ENCODE results near the gene TMEM220. TPM values are rescaled to one million over a fixed set of nuclear protein-coding genes. Genes with fewer than 3 reads are reported as not detected.

Gene TMEM220
- total RNA-seq, 1 donor from 2014 or later: 0.28 TPM

- H3K27me3 Mint-ChIP-seq (ENCODE audit: insufficient read depth, low read depth): peaks cover 20% of the 10 kb centered on the region
- DNase-seq (ENCODE audit: low spot score): no peak
- no peaks in the 10 kb centered on the region for H3K79me2 ChIP-seq (ENCODE audit: low read depth)
- no peak overlapping the region for H2AFZ ChIP-seq (replicated peaks)
- no peaks in the 10 kb centered on the region for H3K36me3 Mint-ChIP-seq
- H3K27ac ChIP-seq: no peak overlapping the region
- TF ChIP-seq EZH2 (IDR thresholded peaks at IDR 0.05): no peak
- TF ChIP-seq CTCF (IDR thresholded peaks at IDR 0.05): no peak
- TF ChIP-seq EZH2phosphoT487 (IDR thresholded peaks at IDR 0.05): no peak
- no peak overlapping the region for H3K4me2 ChIP-seq
- H4K20me1 ChIP-seq (ENCODE audit: low read depth): peaks cover 12% of the 10 kb centered on the region
- H3K27ac Mint-ChIP-seq: no peak overlapping the region
- peaks cover 23% of the 10 kb centered on the region for H3K9me3 Mint-ChIP-seq
- no peak overlapping the region for H3K9ac ChIP-seq
- peaks cover 12% of the 10 kb centered on the region for H3K4me1 ChIP-seq
- H3K36me3 ChIP-seq: no peaks in the 10 kb centered on the region
- no peaks in the 10 kb centered on the region for H3K9me3 ChIP-seq (ENCODE audit: low read depth)
- H3K4me1 Mint-ChIP-seq: peaks cover 21% of the 10 kb centered on the region
- H3K4me3 ChIP-seq: no peak overlapping the region
- H3F3A ChIP-seq (ENCODE audit: low read depth): peaks cover 16% of the 10 kb centered on the region
- no peaks in the 10 kb centered on the region for H3K27me3 ChIP-seq
- no peak overlapping the region for H3K4me3 Mint-ChIP-seq
Observed at GRCh38 chr17:10777131-10777807, 47.4 kb upstream of the TMEM220 start.

GRCh38 chr17:10776381-10776780 is 46.6 kb upstream of the TMEM220 start:
- Histone ChIP-seq H3K36me3 (no peaks in the 10 kb centered on the region), H3K4me2 (no peak overlapping the region), H3K27me3 (no peaks in the 10 kb centered on the region), H3K79me2 (ENCODE audit: low read depth) (no peaks in the 10 kb centered on the region), H3K9me3 (ENCODE audit: low read depth) (no peaks in the 10 kb centered on the region), H2AFZ (replicated peaks) (no peak overlapping the region), H3K4me1 (peaks cover 12% of the 10 kb centered on the region), H3F3A (ENCODE audit: low read depth) (peaks cover 19% of the 10 kb centered on the region), H3K9ac (no peak overlapping the region), H4K20me1 (ENCODE audit: low read depth) (peaks cover 12% of the 10 kb centered on the region), H3K4me3 (no peak overlapping the region), H3K27ac (no peak overlapping the region)
- Mint-ChIP-seq H3K4me1 (peaks cover 26% of the 10 kb centered on the region), H3K27me3 (ENCODE audit: insufficient read depth, low read depth) (peaks cover 25% of the 10 kb centered on the region), H3K4me3 (no peak overlapping the region), H3K27ac (no peak overlapping the region), H3K9me3 (peaks cover 28% of the 10 kb centered on the region), H3K36me3 (no peaks in the 10 kb centered on the region)
- TF ChIP-seq EZH2 (IDR thresholded peaks at IDR 0.05) (no peak), CTCF (IDR thresholded peaks at IDR 0.05) (no peak), EZH2phosphoT487 (IDR thresholded peaks at IDR 0.05) (no peak)
- no peak for DNase-seq (ENCODE audit: low spot score)

DNA sequence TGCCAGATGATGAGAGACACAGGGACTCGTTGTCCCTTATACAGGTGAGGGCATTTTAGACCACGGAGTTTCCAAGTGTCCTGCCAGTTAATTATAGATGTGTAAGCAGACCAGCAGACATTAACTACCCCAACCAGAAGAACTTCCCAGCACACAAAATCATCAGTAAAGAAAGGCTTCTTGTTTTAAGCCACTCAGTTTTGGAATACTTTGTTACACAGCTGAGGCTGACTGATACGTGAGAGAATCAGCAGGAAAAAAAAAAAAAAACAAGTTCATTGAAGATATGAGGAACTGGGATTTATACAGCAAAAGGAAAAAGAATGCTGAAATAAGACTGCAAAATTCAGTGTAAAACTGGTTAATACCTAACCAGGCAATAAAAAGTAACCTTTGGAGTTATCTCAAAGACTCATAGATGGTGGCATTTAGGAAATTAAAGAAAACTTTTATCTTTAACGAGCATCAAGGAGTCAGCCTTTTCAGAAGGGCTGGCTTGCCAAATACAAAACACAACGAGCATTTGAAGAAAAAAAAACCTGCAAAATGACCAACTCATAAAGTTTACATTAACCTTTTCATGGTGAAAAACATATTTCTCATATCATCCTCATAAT is 46.0 kb upstream of the TMEM220 start:
- TF ChIP-seq EZH2phosphoT487 (IDR thresholded peaks at IDR 0.05) (no peak), CTCF (IDR thresholded peaks at IDR 0.05) (no peak), EZH2 (IDR thresholded peaks at IDR 0.05) (no peak)
- peaks cover 29% of the 10 kb centered on the region for H3K4me1 Mint-ChIP-seq
- H4K20me1 ChIP-seq (ENCODE audit: low read depth): peaks cover 12% of the 10 kb centered on the region
- H3K27ac ChIP-seq: no peak overlapping the region
- H3K36me3 Mint-ChIP-seq: peaks cover 1% of the 10 kb centered on the region
- DNase-seq (ENCODE audit: low spot score): no peak
- no peak overlapping the region for H3K4me3 ChIP-seq
- peaks cover 12% of the 10 kb centered on the region for H3K4me1 ChIP-seq
- H3K9ac ChIP-seq: no peak overlapping the region
- peaks cover 31% of the 10 kb centered on the region for H3K27me3 Mint-ChIP-seq (ENCODE audit: insufficient read depth, low read depth)
- H3F3A ChIP-seq (ENCODE audit: low read depth): peaks cover 19% of the 10 kb centered on the region
- H3K4me3 Mint-ChIP-seq: peak overlapping the region; percentile 13
- no peak overlapping the region for H2AFZ ChIP-seq (replicated peaks)
- no peak overlapping the region for H3K27ac Mint-ChIP-seq
- H3K79me2 ChIP-seq (ENCODE audit: low read depth): no peaks in the 10 kb centered on the region
- H3K27me3 ChIP-seq: no peaks in the 10 kb centered on the region
- no peaks in the 10 kb centered on the region for H3K9me3 ChIP-seq (ENCODE audit: low read depth)
- H3K9me3 Mint-ChIP-seq: peaks cover 33% of the 10 kb centered on the region
- no peak overlapping the region for H3K4me2 ChIP-seq
- no peaks in the 10 kb centered on the region for H3K36me3 ChIP-seq
